ENCODE measurements around the gene OR11H12.
"Not testable (repeated sequence)": the region's sequence is repeated elsewhere in the genome, so short reads cannot be mapped to it uniquely, and the experiment has no call there.

The OR11H12 gene, protein sequence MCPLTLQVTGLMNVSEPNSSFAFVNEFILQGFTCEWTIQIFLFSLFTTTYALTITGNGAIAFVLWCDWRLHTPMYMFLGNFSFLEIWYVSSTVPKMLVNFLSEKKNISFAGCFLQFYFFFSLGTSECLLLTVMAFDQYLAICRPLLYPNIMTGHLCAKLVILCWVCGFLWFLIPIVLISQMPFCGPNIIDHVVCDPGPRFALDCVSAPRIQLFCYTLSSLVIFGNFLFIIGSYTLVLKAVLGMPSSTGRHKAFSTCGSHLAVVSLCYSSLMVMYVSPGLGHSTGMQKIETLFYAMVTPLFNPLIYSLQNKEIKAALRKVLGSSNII

DNA sequence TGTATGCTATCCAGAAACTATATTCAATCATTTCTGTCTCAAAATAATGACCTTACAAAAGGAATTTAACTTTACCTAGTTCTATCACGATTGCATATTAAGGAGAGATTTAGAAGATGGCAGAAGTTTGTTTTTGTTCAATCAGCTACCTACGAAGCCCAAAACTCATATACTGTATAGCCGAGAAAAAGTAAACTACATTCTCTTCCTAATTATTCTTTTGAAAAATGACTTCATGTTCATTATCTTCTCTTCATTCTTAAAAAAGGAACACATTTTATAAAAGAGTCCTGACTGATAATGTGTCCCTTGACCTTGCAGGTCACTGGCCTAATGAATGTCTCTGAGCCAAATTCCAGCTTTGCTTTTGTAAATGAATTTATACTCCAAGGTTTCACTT, at the start of gene OR11H12:
TSS of gene OR11H12 (plus strand) at position 301 of the 400 bp plus-strand sequence. CDS start at position 301, 0 bp downstream.
- H3K4me3 Mint-ChIP-seq, H3K27ac Mint-ChIP-seq, H3K27me3 Mint-ChIP-seq, DNase-seq, ATAC-seq, H3K9me3 Mint-ChIP-seq, H3K4me1 Mint-ChIP-seq: not testable (repeated sequence)

DNA sequence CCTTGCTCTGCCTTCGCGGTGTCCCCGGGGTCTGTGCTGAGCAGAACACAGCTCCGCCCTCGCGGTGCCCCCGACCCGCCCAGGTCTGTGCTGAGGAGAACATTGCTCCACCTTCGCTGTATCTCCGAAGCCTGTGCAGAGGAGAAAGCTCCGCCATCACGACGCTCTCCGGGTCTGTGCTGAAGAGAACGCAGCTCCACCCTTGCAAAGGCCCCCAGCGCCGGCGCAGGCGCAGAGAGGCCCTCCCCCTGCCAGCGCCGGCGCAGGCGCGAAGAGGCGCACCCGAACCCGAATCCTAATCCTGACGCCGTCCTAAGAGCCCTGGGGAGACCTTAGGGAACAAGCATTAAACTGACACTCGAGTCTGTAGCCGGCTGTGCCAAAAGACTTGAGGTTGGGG, 18.0 kb upstream of the OR11H12 start:
- H3K4me3 Mint-ChIP-seq, H3K27ac Mint-ChIP-seq, H3K9me3 Mint-ChIP-seq, DNase-seq, H3K4me1 Mint-ChIP-seq, H3K27me3 Mint-ChIP-seq, ATAC-seq: not testable (repeated sequence)

DNA sequence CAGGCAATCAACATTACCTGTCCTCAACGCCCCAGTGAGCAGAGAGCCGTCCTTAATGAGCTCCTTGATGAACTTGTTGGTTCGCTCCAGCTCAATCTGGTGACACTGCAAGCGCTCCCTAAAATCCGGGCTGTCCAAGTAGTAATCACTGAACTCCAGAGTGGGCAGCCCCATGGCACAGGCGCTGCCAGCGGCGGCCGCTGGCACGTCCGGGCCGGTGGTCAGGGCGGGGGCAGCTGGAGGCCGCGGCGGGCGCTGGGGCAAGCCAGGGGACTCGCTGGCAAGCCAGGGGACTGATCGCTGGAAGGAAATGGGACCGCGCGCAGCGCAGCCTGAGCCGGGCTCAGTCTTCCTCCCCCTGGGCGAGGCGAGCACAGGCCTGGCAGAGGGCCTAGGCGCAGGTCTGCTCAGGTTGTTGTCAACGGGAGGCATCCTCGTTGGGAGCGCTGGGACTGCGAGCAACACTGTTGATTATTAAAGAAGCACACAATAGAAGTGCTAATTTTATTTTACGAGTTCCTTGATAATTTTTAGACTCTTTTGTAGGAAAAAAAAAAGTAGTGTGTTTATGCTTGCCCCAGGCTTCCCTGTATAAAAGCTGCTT, 25.8 kb downstream of the OR11H12 start:
- H3K27me3 Mint-ChIP-seq, H3K4me1 Mint-ChIP-seq, DNase-seq, ATAC-seq, H3K9me3 Mint-ChIP-seq, H3K27ac Mint-ChIP-seq, H3K4me3 Mint-ChIP-seq: not testable (repeated sequence)

- not testable (repeated sequence) for H3K27me3 Mint-ChIP-seq, H3K9me3 Mint-ChIP-seq, H3K4me1 Mint-ChIP-seq, H3K27ac Mint-ChIP-seq, DNase-seq, ATAC-seq, H3K4me3 Mint-ChIP-seq
Measured at GRCh38 chr14:18636066-18636465, 35.1 kb downstream of the OR11H12 start.

- ATAC-seq, H3K9me3 Mint-ChIP-seq, H3K27me3 Mint-ChIP-seq, H3K4me3 Mint-ChIP-seq, H3K27ac Mint-ChIP-seq, DNase-seq, H3K4me1 Mint-ChIP-seq: not testable (repeated sequence)
Measured at GRCh38 chr14:18638032-18638431, 37.1 kb downstream of the OR11H12 start.

- not testable (repeated sequence) for H3K4me3 Mint-ChIP-seq, DNase-seq
Measured at GRCh38 chr14:18638785-18639184, 37.9 kb downstream of the OR11H12 start.

GRCh38 chr14:18646075-18646730, 45.3 kb downstream of the OR11H12 start:
- not testable (repeated sequence) for H3K27ac Mint-ChIP-seq, H3K27me3 Mint-ChIP-seq, H3K9me3 Mint-ChIP-seq, H3K4me3 Mint-ChIP-seq, ATAC-seq, DNase-seq, H3K4me1 Mint-ChIP-seq

More at GRCh38 chr14:18638785-18639184, 37.9 kb downstream of the OR11H12 start:
- H3K27me3 Mint-ChIP-seq, H3K4me1 Mint-ChIP-seq, H3K9me3 Mint-ChIP-seq, H3K27ac Mint-ChIP-seq, ATAC-seq: not testable (repeated sequence)

Data from stimulated activated naive CD8-positive, alpha-beta T cell treated with anti-CD3 and anti-CD28 coated beads, Interleukin-15, amount 100 ng/mL, for 72 hours (primary cell).